ENCODE data around the gene GPS2.

DNA sequence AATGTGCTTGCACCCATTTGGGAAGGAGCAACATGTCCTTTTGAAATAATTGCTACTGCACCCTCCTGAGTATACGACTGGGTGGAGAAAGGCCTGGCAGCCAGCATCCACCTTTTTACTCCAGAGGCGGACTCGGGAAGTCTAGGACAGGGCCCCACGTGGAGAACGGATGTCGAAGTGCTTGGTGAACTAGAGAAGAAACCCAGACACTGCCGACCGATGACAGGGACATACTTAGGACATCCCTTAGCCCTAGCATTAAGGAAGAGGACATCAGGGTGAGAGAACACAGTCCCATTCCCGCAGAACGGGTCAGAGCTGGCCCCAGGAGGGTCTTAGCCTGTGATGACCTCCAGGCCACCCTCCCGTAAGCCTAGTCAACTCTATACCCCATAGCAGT, 24.5 kb downstream of the GPS2 start:
- TF ChIP-seq, protein P1, sequence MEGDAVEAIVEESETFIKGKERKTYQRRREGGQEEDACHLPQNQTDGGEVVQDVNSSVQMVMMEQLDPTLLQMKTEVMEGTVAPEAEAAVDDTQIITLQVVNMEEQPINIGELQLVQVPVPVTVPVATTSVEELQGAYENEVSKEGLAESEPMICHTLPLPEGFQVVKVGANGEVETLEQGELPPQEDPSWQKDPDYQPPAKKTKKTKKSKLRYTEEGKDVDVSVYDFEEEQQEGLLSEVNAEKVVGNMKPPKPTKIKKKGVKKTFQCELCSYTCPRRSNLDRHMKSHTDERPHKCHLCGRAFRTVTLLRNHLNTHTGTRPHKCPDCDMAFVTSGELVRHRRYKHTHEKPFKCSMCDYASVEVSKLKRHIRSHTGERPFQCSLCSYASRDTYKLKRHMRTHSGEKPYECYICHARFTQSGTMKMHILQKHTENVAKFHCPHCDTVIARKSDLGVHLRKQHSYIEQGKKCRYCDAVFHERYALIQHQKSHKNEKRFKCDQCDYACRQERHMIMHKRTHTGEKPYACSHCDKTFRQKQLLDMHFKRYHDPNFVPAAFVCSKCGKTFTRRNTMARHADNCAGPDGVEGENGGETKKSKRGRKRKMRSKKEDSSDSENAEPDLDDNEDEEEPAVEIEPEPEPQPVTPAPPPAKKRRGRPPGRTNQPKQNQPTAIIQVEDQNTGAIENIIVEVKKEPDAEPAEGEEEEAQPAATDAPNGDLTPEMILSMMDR (tag by site-specific recombination; IDR thresholded peaks at IDR 0.05) = no peak
- TF ChIP-seq ZNF324 (tag by site-specific recombination; IDR thresholded peaks at IDR 0.05) (no peak), ZNF792 (tag by site-specific recombination; IDR thresholded peaks at IDR 0.05) (no peak), ZNF121 (tag by site-specific recombination; IDR thresholded peaks at IDR 0.05) (no peak), ZNF133 (tag by site-specific recombination; IDR thresholded peaks at IDR 0.05) (no peak), ZNF600 (tag by site-specific recombination; IDR thresholded peaks at IDR 0.05) (no peak), ZNF514 (tag by site-specific recombination; IDR thresholded peaks at IDR 0.05) (no peak)
- TF ChIP-seq, protein P2, sequence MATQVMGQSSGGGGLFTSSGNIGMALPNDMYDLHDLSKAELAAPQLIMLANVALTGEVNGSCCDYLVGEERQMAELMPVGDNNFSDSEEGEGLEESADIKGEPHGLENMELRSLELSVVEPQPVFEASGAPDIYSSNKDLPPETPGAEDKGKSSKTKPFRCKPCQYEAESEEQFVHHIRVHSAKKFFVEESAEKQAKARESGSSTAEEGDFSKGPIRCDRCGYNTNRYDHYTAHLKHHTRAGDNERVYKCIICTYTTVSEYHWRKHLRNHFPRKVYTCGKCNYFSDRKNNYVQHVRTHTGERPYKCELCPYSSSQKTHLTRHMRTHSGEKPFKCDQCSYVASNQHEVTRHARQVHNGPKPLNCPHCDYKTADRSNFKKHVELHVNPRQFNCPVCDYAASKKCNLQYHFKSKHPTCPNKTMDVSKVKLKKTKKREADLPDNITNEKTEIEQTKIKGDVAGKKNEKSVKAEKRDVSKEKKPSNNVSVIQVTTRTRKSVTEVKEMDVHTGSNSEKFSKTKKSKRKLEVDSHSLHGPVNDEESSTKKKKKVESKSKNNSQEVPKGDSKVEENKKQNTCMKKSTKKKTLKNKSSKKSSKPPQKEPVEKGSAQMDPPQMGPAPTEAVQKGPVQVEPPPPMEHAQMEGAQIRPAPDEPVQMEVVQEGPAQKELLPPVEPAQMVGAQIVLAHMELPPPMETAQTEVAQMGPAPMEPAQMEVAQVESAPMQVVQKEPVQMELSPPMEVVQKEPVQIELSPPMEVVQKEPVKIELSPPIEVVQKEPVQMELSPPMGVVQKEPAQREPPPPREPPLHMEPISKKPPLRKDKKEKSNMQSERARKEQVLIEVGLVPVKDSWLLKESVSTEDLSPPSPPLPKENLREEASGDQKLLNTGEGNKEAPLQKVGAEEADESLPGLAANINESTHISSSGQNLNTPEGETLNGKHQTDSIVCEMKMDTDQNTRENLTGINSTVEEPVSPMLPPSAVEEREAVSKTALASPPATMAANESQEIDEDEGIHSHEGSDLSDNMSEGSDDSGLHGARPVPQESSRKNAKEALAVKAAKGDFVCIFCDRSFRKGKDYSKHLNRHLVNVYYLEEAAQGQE (tag by site-specific recombination; IDR thresholded peaks at IDR 0.05) = no peak
- TF ChIP-seq, protein P3, sequence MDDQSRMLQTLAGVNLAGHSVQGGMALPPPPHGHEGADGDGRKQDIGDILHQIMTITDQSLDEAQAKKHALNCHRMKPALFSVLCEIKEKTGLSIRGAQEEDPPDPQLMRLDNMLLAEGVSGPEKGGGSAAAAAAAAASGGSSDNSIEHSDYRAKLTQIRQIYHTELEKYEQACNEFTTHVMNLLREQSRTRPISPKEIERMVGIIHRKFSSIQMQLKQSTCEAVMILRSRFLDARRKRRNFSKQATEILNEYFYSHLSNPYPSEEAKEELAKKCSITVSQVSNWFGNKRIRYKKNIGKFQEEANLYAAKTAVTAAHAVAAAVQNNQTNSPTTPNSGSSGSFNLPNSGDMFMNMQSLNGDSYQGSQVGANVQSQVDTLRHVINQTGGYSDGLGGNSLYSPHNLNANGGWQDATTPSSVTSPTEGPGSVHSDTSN (CRISPR knock-in tag; IDR thresholded peaks at IDR 0.05) = no peak

Data from HEK293 (cell line).